Keratinocyte (primary cell): Measurements from ENCODE around the gene ATP6V0A1.

Experiments
- CTCF ChIP-seq, 3 experiments: IDR thresholded peaks in 1 of 3; conservative IDR thresholded peaks in 1 of 3; optimal IDR thresholded peaks in 1 of 3; 2 replicates in 2 of 3; 3 replicates in 1 of 3; pipeline versions ENCODE3 to v1.5.1; 2011; ENCODE audit warnings: low read length in 3 of 3, mild to moderate bottlenecking in 3 of 3, moderate library complexity in 2 of 3, control low read depth in 1 of 3, inconsistent platforms in 1 of 3; ENCODE audit not compliant: insufficient read depth in 2 of 3; ENCODE audit errors: extremely low read depth in 1 of 3
- EZH2 ChIP-seq: IDR thresholded peaks from one replicate; pipeline ENCODE4 v1.6.1; 2012; ENCODE audit warnings: inconsistent platforms, mild to moderate bottlenecking, low read length, moderate library complexity

GRCh38 chr17:42414704-42415409 lies 43.8 kb upstream of the ATP6V0A1 start:
- TF ChIP-seq CTCF (optimal IDR thresholded peaks at IDR 0.05 in 1 of 3, IDR thresholded peaks at IDR 0.05 in 1 of 3, conservative IDR thresholded peaks at IDR 0.05 in 1 of 3; ENCODE audit: extremely low read depth in 1 of 3, insufficient read depth in 2 of 3, low read length in 3 of 3) (no peak), EZH2 (no peak)
